Measurements from ENCODE around the gene STAC2. TPM values are rescaled to one million over a fixed set of nuclear protein-coding genes. Genes with fewer than 3 reads are reported as not detected.

STAC2 gene
- total RNA-seq, 2 donors from 2014 or later, result 13.9 to 14.3 TPM

DNA sequence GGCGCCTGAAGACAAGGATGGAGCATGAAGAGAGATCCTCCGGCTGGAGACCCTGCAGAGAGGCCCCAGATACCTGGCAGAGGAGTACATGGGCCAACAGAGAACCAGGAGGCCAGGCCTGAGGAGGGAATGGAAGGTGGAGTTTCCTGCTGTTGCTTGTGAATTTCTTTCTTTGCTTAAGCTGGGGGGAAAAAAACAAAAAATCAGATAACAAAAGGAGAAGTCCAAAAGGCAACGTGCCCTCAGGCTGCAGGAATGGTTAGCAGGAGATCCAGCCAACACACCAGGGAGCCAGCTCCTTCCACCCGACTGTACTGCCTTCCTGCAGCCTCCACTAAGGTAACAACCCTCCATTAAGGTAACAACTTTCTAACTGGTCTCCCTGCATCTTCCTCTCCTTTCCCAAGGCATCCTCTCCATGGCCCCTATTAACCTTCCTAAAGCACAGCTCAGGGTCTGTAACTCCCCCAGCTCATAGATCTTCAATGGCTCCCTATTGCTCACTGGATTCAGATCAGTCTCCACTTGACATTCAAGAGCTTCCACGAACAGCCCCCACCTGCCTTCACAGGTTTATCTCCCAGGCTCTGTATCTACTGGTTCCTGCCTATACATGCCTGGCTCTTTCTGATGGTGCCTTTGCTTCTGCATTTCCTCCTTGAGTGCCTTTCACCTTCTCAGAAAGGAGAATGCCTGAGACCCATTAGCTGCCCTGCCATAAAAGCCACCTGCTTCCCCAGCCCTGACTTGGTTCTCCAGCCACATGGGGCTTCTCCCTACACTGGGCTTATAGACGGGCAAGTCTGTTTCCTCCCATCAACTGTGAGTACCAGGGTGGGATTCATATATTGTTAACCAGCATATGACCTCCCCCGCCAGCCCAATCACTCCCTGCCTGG lies 59.1 kb downstream of the STAC2 start:
- no peak overlapping the region for H3K4me3 ChIP-seq
- peaks cover 6 to 30% of the 10 kb centered on the region in 2 donors for H3K4me1 ChIP-seq (ENCODE audit: control insufficient read depth in 1 of 2, low read depth in 2 of 2)
- no peak for DNase-seq (ENCODE audit: low spot score)
- H3K36me3 ChIP-seq, result no peaks in the 10 kb centered on the region
- no peak overlapping the region for H3K27ac ChIP-seq
- TF ChIP-seq, protein P1, sequence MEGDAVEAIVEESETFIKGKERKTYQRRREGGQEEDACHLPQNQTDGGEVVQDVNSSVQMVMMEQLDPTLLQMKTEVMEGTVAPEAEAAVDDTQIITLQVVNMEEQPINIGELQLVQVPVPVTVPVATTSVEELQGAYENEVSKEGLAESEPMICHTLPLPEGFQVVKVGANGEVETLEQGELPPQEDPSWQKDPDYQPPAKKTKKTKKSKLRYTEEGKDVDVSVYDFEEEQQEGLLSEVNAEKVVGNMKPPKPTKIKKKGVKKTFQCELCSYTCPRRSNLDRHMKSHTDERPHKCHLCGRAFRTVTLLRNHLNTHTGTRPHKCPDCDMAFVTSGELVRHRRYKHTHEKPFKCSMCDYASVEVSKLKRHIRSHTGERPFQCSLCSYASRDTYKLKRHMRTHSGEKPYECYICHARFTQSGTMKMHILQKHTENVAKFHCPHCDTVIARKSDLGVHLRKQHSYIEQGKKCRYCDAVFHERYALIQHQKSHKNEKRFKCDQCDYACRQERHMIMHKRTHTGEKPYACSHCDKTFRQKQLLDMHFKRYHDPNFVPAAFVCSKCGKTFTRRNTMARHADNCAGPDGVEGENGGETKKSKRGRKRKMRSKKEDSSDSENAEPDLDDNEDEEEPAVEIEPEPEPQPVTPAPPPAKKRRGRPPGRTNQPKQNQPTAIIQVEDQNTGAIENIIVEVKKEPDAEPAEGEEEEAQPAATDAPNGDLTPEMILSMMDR (IDR thresholded peaks at IDR 0.05), result no peak
- no peaks in the 10 kb centered on the region for H3K9me3 ChIP-seq
- ATAC-seq (ENCODE audit: insufficient number of reproducible peaks, low FRiP score, low read depth), result no peak
- no peaks in the 10 kb centered on the region for H3K27me3 ChIP-seq (replicated peaks; ENCODE audit: insufficient read depth)

DNA sequence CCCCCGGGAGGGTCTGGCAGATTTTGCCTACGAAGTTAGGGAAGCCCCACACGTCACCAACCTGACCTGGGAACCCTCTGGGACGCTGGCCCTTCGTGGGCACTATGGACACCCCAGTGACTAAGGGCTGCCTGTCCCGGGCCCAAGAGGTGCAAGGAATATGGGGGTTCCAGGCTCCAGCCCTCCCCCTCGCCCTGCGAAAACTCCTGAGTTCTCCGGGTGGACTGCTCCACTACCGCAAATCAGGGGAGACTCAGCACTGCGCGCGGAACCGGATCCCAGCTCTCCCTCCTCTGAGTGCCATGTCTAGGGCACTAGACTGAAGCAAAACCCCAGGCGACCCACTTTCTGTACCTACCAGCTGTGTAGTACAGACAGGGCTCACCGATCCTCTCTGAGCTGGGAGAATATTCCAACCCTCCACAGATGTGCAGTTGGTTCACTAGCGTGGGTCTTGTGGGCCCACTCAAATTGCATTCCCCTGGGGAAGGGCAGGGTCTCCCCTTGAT lies 59.9 kb downstream of the STAC2 start, which contains the start of gene ARL5C:
Gene ARL5C, minus strand, starts transcription at position 321 of the 509 bp plus-strand sequence. CDS start 401 bp downstream, outside the sequence.
- H3K4me1 ChIP-seq (ENCODE audit: control insufficient read depth in 1 of 2, low read depth in 2 of 2), result peaks cover 6 to 30% of the 10 kb centered on the region in 2 donors
- H3K27me3 ChIP-seq (replicated peaks; ENCODE audit: insufficient read depth), result no peaks in the 10 kb centered on the region
- no peaks in the 10 kb centered on the region for H3K9me3 ChIP-seq
- TF ChIP-seq, protein P1 (IDR thresholded peaks at IDR 0.05), result no peak
- no peaks in the 10 kb centered on the region for H3K36me3 ChIP-seq
- no peak for DNase-seq (ENCODE audit: low spot score)
- peak within 1 kb of the TSS; percentile 71 for H3K4me3 ChIP-seq
- ATAC-seq (ENCODE audit: insufficient number of reproducible peaks, low FRiP score, low read depth), result no peak
- H3K27ac ChIP-seq, result peak within 1 kb of the TSS in 1 of 2 donors; percentile 16

DNA sequence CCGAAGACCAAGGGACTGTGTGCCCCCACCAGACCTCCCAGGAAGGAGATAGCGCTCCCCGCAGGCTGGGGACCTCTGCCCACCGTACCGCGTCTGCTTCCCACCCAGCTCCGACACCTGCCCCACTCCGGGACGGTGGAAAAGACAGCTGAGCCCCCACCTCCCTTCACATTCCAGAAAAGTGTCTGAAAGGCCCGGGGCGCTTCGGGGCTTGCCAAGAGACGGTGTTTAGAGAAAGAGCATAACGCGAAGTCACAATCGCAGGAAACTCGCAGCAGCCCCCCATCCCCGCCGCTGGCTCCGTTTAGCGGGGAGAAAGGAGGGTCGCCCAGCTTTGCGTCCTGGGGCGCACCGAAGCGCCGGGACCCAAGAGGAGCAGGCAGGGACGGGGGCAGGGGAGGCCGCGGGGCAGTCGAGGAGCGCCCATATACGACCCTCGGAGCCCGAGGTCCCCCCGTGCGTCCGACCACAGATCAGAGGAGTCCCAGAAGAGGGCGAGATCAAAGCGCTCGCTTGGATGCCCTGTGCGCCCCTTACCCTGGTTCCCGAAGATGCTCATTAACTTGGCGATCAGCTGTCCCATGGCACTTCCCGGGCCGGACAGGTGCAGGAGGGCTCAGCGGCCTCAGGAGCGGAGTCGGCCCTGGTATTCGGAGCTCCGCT lies 60.4 kb downstream of the STAC2 start:
- DNase-seq (ENCODE audit: low spot score) (no peak), ATAC-seq (ENCODE audit: insufficient number of reproducible peaks, low FRiP score, low read depth) (no peak)
- Histone ChIP-seq H3K27ac (peak overlapping the region in 1 of 2 donors; percentile 16), H3K4me3 (peak overlapping the region; percentile 71), H3K27me3 (replicated peaks; ENCODE audit: insufficient read depth) (no peaks in the 10 kb centered on the region), H3K36me3 (no peaks in the 10 kb centered on the region), H3K4me1 (ENCODE audit: control insufficient read depth in 1 of 2, low read depth in 2 of 2) (peaks cover 6 to 30% of the 10 kb centered on the region in 2 donors), H3K9me3 (no peaks in the 10 kb centered on the region)
- TF ChIP-seq, protein P1 (IDR thresholded peaks at IDR 0.05), result no peak

DNA sequence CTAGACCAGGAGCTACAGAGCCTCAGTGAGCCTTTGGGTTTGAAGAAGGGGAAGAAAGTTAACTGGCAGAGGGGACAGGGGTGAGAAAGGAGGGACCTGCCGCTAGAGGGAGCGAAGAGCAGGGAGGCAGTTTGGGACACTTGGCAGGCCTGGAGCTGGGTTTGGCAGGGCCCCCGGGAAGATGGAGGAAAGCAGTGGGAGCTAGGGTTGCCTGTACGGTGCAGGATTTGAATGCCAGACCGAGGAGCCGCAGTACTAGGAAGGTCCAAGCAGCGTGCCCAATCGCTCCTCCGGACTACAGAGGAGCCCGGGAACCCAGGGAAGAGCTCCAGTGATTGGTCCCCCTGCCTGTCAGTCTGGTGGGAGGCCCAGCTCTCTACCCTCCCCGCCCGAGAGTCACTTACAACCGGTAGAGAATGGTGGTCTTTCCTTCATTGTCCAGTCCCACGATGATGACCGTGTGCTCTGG lies 61.0 kb downstream of the STAC2 start:
- H3K27ac ChIP-seq, result peak overlapping the region in 1 of 2 donors; percentile 16
- no peaks in the 10 kb centered on the region for H3K27me3 ChIP-seq (replicated peaks; ENCODE audit: insufficient read depth)
- peak; percentile 81 for DNase-seq (ENCODE audit: low spot score)
- H3K4me1 ChIP-seq (ENCODE audit: control insufficient read depth in 1 of 2, low read depth in 2 of 2), result peaks cover 6 to 30% of the 10 kb centered on the region in 2 donors
- peak overlapping the region; percentile 71 for H3K4me3 ChIP-seq
- TF ChIP-seq, protein P1 (IDR thresholded peaks at IDR 0.05), result peak; percentile 85
- ATAC-seq (ENCODE audit: insufficient number of reproducible peaks, low FRiP score, low read depth), result peak; percentile 88
- no peaks in the 10 kb centered on the region for H3K9me3 ChIP-seq
- H3K36me3 ChIP-seq, result no peaks in the 10 kb centered on the region

DNA sequence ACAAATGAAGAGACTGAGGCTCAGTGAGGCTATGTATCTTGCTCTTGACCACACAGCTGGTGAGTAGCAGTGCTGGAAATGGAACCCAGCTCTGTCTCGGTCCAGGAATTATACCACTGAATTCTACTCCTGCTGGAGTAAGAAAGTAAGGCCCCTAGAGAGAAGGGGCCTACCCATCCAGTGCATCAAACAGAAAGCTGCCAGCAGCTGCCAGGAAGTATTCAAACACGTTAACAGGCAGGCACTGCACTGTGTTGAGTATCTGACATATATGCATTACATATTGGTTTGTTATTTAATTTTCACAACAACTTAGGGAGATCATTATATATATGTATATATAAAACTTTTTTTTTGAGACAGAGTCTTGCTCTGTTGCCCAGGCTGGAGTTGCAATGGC lies 63.8 kb downstream of the STAC2 start:
- TF ChIP-seq, protein P1 (IDR thresholded peaks at IDR 0.05), result no peak
- Histone ChIP-seq H3K27ac (no peak overlapping the region), H3K4me1 (ENCODE audit: control insufficient read depth in 1 of 2, low read depth in 2 of 2) (peaks cover 6 to 30% of the 10 kb centered on the region in 2 donors), H3K9me3 (no peaks in the 10 kb centered on the region), H3K36me3 (no peaks in the 10 kb centered on the region), H3K27me3 (replicated peaks; ENCODE audit: insufficient read depth) (no peaks in the 10 kb centered on the region), H3K4me3 (no peak overlapping the region)
- ATAC-seq (ENCODE audit: insufficient number of reproducible peaks, low FRiP score, low read depth), result no peak
- DNase-seq (ENCODE audit: low spot score), result no peak
